Neural cell (in vitro differentiated cells): ENCODE results near the gene RSPO3.

ENCODE experiments used
- EZH2 ChIP-seq: fragments of 200-600, 300-800 bp; shearing (Covaris generic), sonication (generic); IDR thresholded peaks from 2 replicates; pipeline ENCODE4 v1.6.1; 2014; ENCODE audit warnings: antibody characterized with exemption, low read length, borderline replicate concordance, mild to moderate bottlenecking; ENCODE audit not compliant: insufficient read depth, poor library complexity, severe bottlenecking
- TF ChIP-seq, protein P1 (sequence below): fragments of 450-650 bp; IDR thresholded peaks from 2 replicates; pipeline ENCODE4 v1.5.1; 2014; ENCODE audit warnings: antibody characterized with exemption, mild to moderate bottlenecking, moderate library complexity; ENCODE audit not compliant: poor library complexity, severe bottlenecking

DNA sequence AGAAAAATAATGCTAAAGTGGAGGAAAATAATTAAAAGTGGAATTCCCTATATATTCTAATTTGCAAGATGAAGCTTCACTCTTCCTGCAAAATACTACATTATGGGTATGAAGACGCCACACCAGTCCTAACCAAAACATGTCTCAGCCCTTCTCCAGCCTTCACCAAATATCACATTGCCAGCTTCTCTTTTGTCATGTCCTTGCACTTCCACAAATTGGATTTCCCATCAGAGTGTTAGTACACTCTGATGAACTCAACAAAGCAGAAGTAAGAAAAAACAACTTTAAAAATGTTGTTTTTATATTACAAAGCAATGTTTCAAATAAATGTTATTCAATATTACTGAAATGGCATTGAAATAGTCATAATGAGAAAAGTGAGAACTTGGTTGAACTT lies 85.8 kb downstream of the RSPO3 start:
- TF ChIP-seq, protein P1, sequence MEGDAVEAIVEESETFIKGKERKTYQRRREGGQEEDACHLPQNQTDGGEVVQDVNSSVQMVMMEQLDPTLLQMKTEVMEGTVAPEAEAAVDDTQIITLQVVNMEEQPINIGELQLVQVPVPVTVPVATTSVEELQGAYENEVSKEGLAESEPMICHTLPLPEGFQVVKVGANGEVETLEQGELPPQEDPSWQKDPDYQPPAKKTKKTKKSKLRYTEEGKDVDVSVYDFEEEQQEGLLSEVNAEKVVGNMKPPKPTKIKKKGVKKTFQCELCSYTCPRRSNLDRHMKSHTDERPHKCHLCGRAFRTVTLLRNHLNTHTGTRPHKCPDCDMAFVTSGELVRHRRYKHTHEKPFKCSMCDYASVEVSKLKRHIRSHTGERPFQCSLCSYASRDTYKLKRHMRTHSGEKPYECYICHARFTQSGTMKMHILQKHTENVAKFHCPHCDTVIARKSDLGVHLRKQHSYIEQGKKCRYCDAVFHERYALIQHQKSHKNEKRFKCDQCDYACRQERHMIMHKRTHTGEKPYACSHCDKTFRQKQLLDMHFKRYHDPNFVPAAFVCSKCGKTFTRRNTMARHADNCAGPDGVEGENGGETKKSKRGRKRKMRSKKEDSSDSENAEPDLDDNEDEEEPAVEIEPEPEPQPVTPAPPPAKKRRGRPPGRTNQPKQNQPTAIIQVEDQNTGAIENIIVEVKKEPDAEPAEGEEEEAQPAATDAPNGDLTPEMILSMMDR = no peak
- TF ChIP-seq EZH2 = no peak
